ENCODE results near the gene DLL4. TPM values are rescaled to one million over a fixed set of nuclear protein-coding genes. Genes with fewer than 3 reads are reported as not detected.
A peak's percentile ranks its signal among the peaks of the same experiment; 100 is the strongest.

The DLL4 gene
- total RNA-seq, 4 donors from 2014 or later = 18.2 to 31.1 (median 22.6) TPM

DNA sequence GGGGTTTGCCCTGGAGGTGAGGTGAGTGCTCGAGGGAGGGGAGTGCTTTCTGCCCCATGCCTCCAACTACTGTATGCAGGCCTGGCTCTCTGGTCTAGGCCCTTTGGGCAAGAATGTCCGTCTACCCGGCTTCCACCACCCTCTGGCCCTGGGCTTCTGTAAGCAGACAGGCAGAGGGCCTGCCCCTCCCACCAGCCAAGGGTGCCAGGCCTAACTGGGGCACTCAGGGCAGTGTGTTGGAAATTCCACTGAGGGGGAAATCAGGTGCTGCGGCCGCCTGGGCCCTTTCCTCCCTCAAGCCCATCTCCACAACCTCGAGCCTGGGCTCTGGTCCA lies 9.4 kb downstream of the DLL4 start:
- TF ChIP-seq, protein P1, sequence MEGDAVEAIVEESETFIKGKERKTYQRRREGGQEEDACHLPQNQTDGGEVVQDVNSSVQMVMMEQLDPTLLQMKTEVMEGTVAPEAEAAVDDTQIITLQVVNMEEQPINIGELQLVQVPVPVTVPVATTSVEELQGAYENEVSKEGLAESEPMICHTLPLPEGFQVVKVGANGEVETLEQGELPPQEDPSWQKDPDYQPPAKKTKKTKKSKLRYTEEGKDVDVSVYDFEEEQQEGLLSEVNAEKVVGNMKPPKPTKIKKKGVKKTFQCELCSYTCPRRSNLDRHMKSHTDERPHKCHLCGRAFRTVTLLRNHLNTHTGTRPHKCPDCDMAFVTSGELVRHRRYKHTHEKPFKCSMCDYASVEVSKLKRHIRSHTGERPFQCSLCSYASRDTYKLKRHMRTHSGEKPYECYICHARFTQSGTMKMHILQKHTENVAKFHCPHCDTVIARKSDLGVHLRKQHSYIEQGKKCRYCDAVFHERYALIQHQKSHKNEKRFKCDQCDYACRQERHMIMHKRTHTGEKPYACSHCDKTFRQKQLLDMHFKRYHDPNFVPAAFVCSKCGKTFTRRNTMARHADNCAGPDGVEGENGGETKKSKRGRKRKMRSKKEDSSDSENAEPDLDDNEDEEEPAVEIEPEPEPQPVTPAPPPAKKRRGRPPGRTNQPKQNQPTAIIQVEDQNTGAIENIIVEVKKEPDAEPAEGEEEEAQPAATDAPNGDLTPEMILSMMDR (IDR thresholded peaks at IDR 0.05) = no peak
- TF ChIP-seq POLR2A (IDR thresholded peaks at IDR 0.05) = no peak
- intact Hi-C loops (cut with DNase I; ENCODE audit: low total_unique reads) = no loop called here

DNA sequence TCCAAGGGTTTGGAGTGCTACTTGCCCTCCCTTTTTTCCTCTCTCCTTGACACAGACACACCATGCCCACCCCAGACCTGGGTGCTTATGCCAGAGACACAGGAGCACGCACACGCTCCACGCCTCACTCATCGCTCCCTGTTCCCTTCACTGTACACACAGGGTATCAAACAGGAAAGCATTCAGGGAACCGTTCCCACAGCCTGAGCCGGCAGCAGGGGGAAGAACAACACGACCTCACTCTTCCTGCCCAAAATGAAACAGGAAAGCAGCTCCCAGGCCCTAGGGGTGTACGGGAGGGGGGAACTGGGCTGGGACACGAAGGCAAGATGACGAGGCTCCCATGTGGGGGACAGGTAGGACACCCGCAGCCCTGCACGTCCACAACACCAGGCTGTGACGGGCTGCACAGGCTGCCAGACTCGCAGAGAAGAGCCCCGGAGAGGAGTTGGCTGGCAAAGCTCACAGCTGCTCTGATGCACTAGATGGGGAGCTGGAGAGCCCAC lies 11.2 kb downstream of the DLL4 start:
- TF ChIP-seq POLR2A (IDR thresholded peaks at IDR 0.05) = no peak
- no peaks in the 10 kb centered on the region for H3K4me1 ChIP-seq
- peak in 1 of 2 donors; percentile 48 for DNase-seq
- intact Hi-C loops (cut with DNase I; ENCODE audit: low total_unique reads) = no loop called here
- peak overlapping the region; percentile 88 to 91 for H3K27ac ChIP-seq
- no peaks in the 10 kb centered on the region for H3K27me3 ChIP-seq
- H3K36me3 ChIP-seq = no peaks in the 10 kb centered on the region
- no peaks in the 10 kb centered on the region for H3K9me3 ChIP-seq
- no peak overlapping the region for H3K4me3 ChIP-seq

More for the DNA sequence above, 9.4 kb downstream of the DLL4 start:
- H3K4me1 ChIP-seq = no peaks in the 10 kb centered on the region
- H3K27ac ChIP-seq = peak overlapping the region in 1 of 2 donors; percentile 33
- no peak for DNase-seq
- H3K36me3 ChIP-seq = no peaks in the 10 kb centered on the region
- no peaks in the 10 kb centered on the region for H3K9me3 ChIP-seq
- H3K4me3 ChIP-seq = no peak overlapping the region
- H3K27me3 ChIP-seq = no peaks in the 10 kb centered on the region

DNA sequence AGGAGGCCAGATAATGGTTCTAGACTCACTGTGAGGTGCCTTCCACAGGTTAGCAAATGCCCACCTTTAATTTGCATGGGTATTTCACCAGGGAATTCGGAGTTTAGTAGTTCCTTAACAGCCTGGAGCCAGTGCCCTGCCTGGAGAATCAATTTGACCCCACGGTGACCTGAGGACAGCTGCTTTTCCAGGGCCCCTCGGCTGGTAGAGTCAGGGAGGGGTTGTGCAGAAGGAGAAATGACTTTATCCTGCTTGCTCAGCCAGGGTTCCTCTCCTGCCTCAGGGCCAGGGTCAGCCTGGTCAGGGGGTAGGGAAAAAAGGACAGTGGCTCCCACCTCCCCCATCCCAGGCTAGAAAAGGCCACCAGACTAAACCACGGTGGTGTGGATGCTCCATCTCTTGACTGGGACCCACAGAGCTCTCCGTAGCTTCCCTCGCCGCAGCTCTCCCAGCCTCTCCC lies 12.0 kb downstream of the DLL4 start:
- Histone ChIP-seq H3K9me3 (no peaks in the 10 kb centered on the region), H3K36me3 (no peaks in the 10 kb centered on the region), H3K4me3 (peak overlapping the region; percentile 41 to 57), H3K27ac (peak overlapping the region; percentile 88 to 91), H3K27me3 (no peaks in the 10 kb centered on the region), H3K4me1 (no peaks in the 10 kb centered on the region)
- no peak for TF ChIP-seq POLR2A (IDR thresholded peaks at IDR 0.05)
- TF ChIP-seq, protein P1 (IDR thresholded peaks at IDR 0.05) = no peak
- no peak for DNase-seq
- intact Hi-C loops (cut with DNase I; ENCODE audit: low total_unique reads) = no loop called here

DNA sequence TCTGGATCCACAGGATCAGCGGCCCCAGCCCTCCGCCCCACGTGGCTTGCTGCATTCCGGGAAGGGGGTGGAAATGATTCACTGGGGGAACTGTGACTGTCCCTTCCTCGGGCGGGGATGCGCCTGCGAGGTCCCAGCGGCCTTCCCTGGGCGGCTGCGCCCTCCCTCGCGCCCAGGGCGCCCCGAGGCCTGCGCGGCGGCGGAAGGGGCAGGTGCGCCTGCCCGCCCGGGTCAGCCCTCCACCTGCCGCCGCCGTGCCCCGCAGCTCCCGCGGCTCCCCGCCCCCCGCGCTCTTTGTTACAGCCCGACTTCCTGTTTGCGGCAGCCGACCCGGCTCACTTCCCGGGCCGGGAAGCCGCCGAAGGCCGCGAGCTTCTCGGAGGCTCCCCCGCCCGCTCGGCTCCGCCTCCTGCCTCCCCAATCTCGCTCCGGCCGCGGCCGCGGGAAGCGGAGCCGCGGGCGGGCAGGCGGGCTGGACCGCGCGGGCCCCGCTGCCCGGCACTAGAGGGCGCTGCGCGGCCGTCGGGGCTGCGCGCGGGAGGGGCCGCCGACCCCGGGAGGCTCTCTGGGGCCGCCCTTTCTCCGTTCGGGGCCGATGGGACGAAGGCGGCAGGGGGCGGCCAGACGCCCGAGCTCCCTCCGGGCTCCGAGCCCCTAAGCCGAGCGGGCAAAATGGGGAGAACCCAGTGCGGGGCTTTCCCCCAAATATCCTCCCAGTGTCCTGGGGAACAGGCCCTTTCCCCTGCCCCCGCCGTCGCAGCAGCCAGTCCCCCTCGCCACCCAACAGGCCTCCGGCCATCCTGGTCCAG lies 12.6 kb downstream of the DLL4 start:
- no peaks in the 10 kb centered on the region for H3K36me3 ChIP-seq
- intact Hi-C loops (cut with DNase I; ENCODE audit: low total_unique reads) = no loop called here
- H3K9me3 ChIP-seq = no peaks in the 10 kb centered on the region
- TF ChIP-seq POLR2A (IDR thresholded peaks at IDR 0.05) = peak in 1 of 2 donors; percentile 60
- TF ChIP-seq, protein P1 (IDR thresholded peaks at IDR 0.05) = peak; percentile 21 to 96 (median 86)
- peak overlapping the region; percentile 41 to 57 for H3K4me3 ChIP-seq
- H3K27ac ChIP-seq = peak overlapping the region; percentile 88 to 91
- H3K4me1 ChIP-seq = no peaks in the 10 kb centered on the region
- peak; percentile 72 for DNase-seq
- H3K27me3 ChIP-seq = no peaks in the 10 kb centered on the region

DNA sequence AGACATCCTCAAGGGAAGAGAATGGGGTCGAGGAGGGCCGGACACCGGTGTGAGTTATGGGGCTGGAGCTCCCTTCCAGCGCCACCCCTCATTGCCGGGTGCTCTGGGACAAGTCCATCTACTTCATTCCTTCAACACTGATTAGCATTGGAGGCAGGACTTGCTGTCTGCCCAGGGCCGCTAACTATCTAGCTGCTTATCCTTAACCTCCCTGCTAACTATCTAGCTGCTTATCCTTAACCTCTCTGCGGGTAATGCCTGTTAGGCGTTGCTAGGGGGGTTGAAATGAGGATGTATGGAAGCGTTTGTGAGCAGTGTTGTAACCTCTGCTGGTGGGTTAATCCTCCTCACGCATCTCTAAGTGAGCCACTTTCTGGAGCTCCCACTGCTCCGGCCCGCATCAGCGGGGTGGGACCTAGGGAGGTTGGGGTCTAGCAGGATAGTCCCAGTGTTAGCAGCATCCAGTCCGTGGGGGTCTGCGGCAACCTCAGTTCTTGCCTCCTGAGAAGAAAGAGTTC lies 13.3 kb downstream of the DLL4 start:
- TF ChIP-seq, protein P1 (IDR thresholded peaks at IDR 0.05) = no peak
- TF ChIP-seq POLR2A (IDR thresholded peaks at IDR 0.05) = no peak
- Histone ChIP-seq H3K27ac (peak overlapping the region; percentile 88 to 91), H3K4me1 (no peaks in the 10 kb centered on the region), H3K4me3 (peak overlapping the region; percentile 41 to 57), H3K36me3 (no peaks in the 10 kb centered on the region), H3K9me3 (no peaks in the 10 kb centered on the region), H3K27me3 (no peaks in the 10 kb centered on the region)
- intact Hi-C loops (cut with DNase I; ENCODE audit: low total_unique reads) = no loop called here
- no peak for DNase-seq

All from uterus (tissue), 4 donors.